Airway epithelial cell (primary cell): ENCODE results near the gene SFSWAP. TPM values are rescaled to one million over a fixed set of nuclear protein-coding genes. Genes with fewer than 3 reads are reported as not detected.

Source experiments
- total RNA-seq: library from RNA; depleted of rRNA; stranded (reverse); fragments of >200 nt; gene quantifications from 2 replicates; pipeline ENCODE4 v1.2.3, GENCODE V29; 2015

The SFSWAP gene
- 18.1 and 21.9 TPM in 2 replicates for total RNA-seq

DNA sequence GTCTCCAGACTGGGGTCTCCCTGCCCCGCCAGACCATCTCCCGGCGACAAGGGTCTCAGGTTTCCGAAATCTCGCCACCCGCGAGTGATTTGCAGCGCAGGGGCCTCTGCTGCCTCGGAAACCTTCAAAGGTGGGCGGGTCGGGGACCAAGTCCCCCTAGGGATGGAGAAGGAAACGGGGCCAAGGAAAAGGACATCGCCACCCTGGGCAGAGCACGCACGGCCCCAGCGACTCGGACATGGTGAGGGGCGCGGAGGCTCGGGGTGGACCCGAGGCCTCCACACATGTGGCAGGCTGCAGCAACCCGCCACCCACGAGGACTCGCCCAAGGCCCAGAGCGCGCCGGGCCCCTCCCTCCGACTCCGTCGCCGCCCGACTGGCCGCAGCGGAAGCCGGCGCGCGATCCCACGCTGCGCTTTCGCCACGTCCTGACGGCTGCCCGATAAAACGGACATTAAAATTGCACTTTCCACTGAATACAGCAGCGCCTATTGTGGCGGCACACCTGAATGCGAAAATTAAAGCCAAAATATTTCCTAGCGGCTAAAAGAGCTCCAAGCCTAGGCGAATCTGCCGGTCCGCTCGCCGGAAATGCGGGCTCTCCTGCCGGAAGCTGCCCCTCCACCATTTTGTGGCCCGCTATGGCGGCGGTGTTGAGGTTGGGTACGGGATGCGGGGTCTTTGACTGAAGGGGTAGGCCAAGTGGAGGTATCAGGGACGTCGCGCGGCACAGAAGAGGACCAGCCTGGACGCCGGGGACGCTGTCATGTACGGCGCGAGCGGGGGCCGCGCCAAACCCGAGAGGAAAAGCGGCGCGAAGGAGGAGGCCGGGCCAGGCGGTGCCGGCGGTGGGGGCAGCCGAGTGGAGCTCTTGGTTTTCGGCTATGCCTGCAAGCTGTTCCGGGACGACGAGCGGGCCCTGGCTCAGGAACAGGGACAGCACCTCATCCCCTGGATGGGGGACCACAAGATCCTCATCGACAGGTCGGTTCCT, at the start of gene SFSWAP:
SFSWAP (plus strand) TSS at position 627 of the 994 bp plus-strand sequence; CDS start at position 767, 140 bp downstream.

DNA sequence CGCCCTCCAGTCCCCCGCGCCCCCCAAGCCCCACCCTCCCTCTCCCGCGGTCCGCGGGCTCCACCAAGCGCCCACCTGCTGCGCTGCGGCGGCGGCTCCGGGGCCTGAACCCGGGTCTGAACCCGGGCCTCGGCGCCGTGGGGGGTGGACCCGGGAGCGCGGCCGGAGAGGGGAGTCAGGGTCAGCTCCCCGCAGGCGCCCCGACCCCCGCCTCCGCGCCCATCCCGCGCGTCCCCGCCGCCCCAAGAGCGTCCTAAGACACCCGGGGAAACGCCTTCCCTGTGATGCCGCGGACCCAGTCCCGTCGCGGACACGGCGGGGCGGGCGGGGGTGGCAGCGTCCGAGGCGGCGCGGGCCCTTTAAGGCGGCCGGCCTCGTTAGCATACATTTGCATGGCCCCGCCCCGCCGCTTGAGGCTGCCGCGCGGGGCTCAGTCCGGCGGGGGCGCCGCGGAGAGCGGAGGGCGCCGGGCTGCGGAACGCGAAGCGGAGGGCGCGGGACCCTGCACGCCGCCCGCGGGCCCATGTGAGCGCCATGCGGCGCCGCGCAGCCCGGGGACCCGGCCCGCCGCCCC, 117.2 kb downstream of the SFSWAP start, which contains the start of gene MMP17:
MMP17 (plus strand) TSS at position 433 of the 574 bp plus-strand sequence; CDS start at position 535, 102 bp downstream.

Other genes with a start within 250 kb of the SFSWAP start
- 4.6 and 7.8 TPM in 2 replicates for gene MMP17, start 117.3 kb downstream of the SFSWAP start, total RNA-seq
- 5.2 and 9.6 TPM in 2 replicates for gene ULK1, start 183.5 kb downstream of the SFSWAP start, total RNA-seq
- gene PUS1, start 218.2 kb downstream of the SFSWAP start, total RNA-seq = 14.7 and 15.1 TPM in 2 replicates
- gene EP400, start 238.9 kb downstream of the SFSWAP start, total RNA-seq = 10.6 and 15.4 TPM in 2 replicates